H9 (cell line): ENCODE measurements around the gene CRK. TPM values are rescaled to one million over a fixed set of nuclear protein-coding genes. Genes with fewer than 3 reads are reported as not detected.

Experiments used
- DNase-seq: peaks from one replicate; pipeline ENCODE4 v3.0.0-alpha.2; 2017
- H2AFZ ChIP-seq: one replicate; pipeline ENCODE4 v1.6.1; 2013; ENCODE audit warnings: mild to moderate bottlenecking, low read length, control low read depth, moderate library complexity
- H2AK5ac ChIP-seq: 2 replicates; pipeline ENCODE4 v1.6.1; 2013; ENCODE audit warnings: low read length, control low read depth, mixed read lengths; ENCODE audit not compliant: insufficient read length
- H2BK120ac ChIP-seq: one replicate; pipeline ENCODE4 v1.6.1; 2013; ENCODE audit warnings: low read depth, mild to moderate bottlenecking, low read length, control low read depth, inconsistent platforms; ENCODE audit not compliant: poor library complexity, severe bottlenecking
- H2BK12ac ChIP-seq: 2 replicates; pipeline ENCODE4 v1.6.1; 2013; ENCODE audit warnings: low read length, control low read depth, mixed read lengths, low read depth; ENCODE audit not compliant: insufficient read length
- H2BK15ac ChIP-seq: 2 replicates; pipeline ENCODE4 v1.6.1; 2013; ENCODE audit warnings: low read depth, low read length, control low read depth
- H2BK20ac ChIP-seq: one replicate; pipeline ENCODE4 v1.6.1; 2013; ENCODE audit warnings: low read depth, mild to moderate bottlenecking, low read length, control low read depth, inconsistent platforms; ENCODE audit not compliant: poor library complexity, severe bottlenecking
- H2BK5ac ChIP-seq: 2 replicates; pipeline ENCODE4 v1.6.1; 2013; ENCODE audit warnings: low read length, control low read depth, mixed read lengths; ENCODE audit not compliant: insufficient read length
- H3K14ac ChIP-seq: 2 replicates; pipeline ENCODE4 v1.6.1; 2013; ENCODE audit warnings: low read length, control low read depth; ENCODE audit not compliant: insufficient read depth
- H3K18ac ChIP-seq: 2 replicates; pipeline ENCODE4 v1.6.1; 2013; ENCODE audit warnings: low read depth, mild to moderate bottlenecking, mixed read lengths, low read length, control low read depth; ENCODE audit not compliant: insufficient read length
- H3K23ac ChIP-seq: 2 replicates; pipeline ENCODE4 v1.6.1; 2013; ENCODE audit warnings: low read length, control low read depth, mixed read lengths, low read depth; ENCODE audit not compliant: insufficient read length
- H3K23me2 ChIP-seq: 2 replicates; pipeline ENCODE4 v1.6.1; 2013; ENCODE audit warnings: low read depth, mild to moderate bottlenecking, mixed read lengths, low read length, control low read depth; ENCODE audit not compliant: insufficient read length, poor library complexity, severe bottlenecking
- H3K27ac ChIP-seq: 2 replicates; pipeline ENCODE4 v1.5.1; 2013; ENCODE audit warnings: low read length, control low read depth, mixed read lengths, low read depth; ENCODE audit not compliant: insufficient read length
- H3K27me3 ChIP-seq: 2 replicates; pipeline ENCODE4 v1.6.1; 2013; ENCODE audit warnings: low read length, control low read depth, inconsistent platforms; ENCODE audit not compliant: insufficient read depth
- H3K4ac ChIP-seq: 2 replicates; pipeline ENCODE4 v1.6.1; 2013; ENCODE audit warnings: low read depth, mild to moderate bottlenecking, control low read depth, inconsistent platforms, low read length, moderate library complexity
- H3K4me1 ChIP-seq: 2 replicates; pipeline ENCODE4 v1.6.1; 2013; ENCODE audit warnings: low read length, control low read depth, inconsistent platforms; ENCODE audit not compliant: insufficient read depth
- H3K4me2 ChIP-seq: 2 replicates; pipeline ENCODE4 v1.6.1; 2013; ENCODE audit warnings: low read length, control low read depth, mixed read lengths; ENCODE audit not compliant: insufficient read length, insufficient read depth
- H3K56ac ChIP-seq: 2 replicates; pipeline ENCODE4 v1.6.1; 2013; ENCODE audit warnings: low read depth, mild to moderate bottlenecking, mixed read lengths, low read length, control low read depth; ENCODE audit not compliant: insufficient read length
- H3K79me1 ChIP-seq: 2 replicates; pipeline ENCODE4 v1.6.1; 2013; ENCODE audit warnings: low read depth, mild to moderate bottlenecking, moderate library complexity, low read length, control low read depth, inconsistent platforms; ENCODE audit not compliant: insufficient read depth, poor library complexity, severe bottlenecking
- H3K79me2 ChIP-seq: 2 replicates; pipeline ENCODE4 v1.6.1; 2013; ENCODE audit warnings: low read length, control low read depth, inconsistent platforms; ENCODE audit not compliant: insufficient read depth
- H3K9ac ChIP-seq: 2 replicates; pipeline ENCODE4 v1.6.1; 2013; ENCODE audit warnings: low read length, control low read depth, mixed read lengths; ENCODE audit not compliant: insufficient read length; ENCODE audit errors: extremely low read depth
- H3K9me3 ChIP-seq: one replicate; pipeline ENCODE4 v1.6.1; 2013; ENCODE audit warnings: low read depth, low read length, inconsistent platforms; ENCODE audit not compliant: control insufficient read depth
- H3T11ph ChIP-seq: one replicate; pipeline ENCODE4 v1.6.1; 2013; ENCODE audit warnings: mild to moderate bottlenecking, low read length, control low read depth, inconsistent platforms
- H4K20me1 ChIP-seq: one replicate; pipeline ENCODE4 v1.6.1; 2013; ENCODE audit not compliant: control insufficient read depth, insufficient read length, insufficient read depth
- H4K5ac ChIP-seq: 2 replicates; pipeline ENCODE4 v1.6.1; 2013; ENCODE audit warnings: low read depth, mild to moderate bottlenecking, mixed read lengths, low read length, control low read depth; ENCODE audit not compliant: insufficient read length
- H4K8ac ChIP-seq: replicated peaks from 2 replicates; pipeline ENCODE4 v1.6.1; 2013; ENCODE audit warnings: low read length, control low read depth, mixed read lengths, low read depth; ENCODE audit not compliant: insufficient read length
- H4K91ac ChIP-seq: 2 replicates; pipeline ENCODE4 v1.6.1; 2013; ENCODE audit warnings: low read depth, mild to moderate bottlenecking, moderate library complexity, mixed read lengths, low read length, control low read depth; ENCODE audit not compliant: insufficient read length
- H3K27ac Mint-ChIP-seq, 3 experiments: 2 replicates in 2 of 3; 3 replicates in 1 of 3; pipeline ENCODE4 v1.8.0; 2020 to 2021; ENCODE audit warnings: mixed read lengths in 3 of 3, mild to moderate bottlenecking in 1 of 3, moderate library complexity in 1 of 3
- H3K27me3 Mint-ChIP-seq: 2 replicates; pipeline ENCODE4 v1.8.0; 2021; ENCODE audit warnings: low read depth, mild to moderate bottlenecking, moderate library complexity, mixed read lengths
- H3K36me3 Mint-ChIP-seq, 3 experiments: 2 replicates in 2 of 3; 3 replicates in 1 of 3; pipeline ENCODE4 v1.8.0; 2020 to 2021; ENCODE audit warnings: low read depth in 3 of 3, mixed read lengths in 3 of 3; ENCODE audit not compliant: insufficient read depth in 1 of 3
- H3K4me1 Mint-ChIP-seq, 2 experiments: 2 replicates each; pipeline ENCODE4 v1.8.0; 2020; ENCODE audit warnings: mixed read lengths in 2 of 2
- H3K4me3 Mint-ChIP-seq, 2 experiments: 2 replicates in 1 of 2; 3 replicates in 1 of 2; pipeline ENCODE4 v1.8.0; 2020 to 2021; ENCODE audit warnings: mild to moderate bottlenecking in 2 of 2, mixed read lengths in 2 of 2, moderate library complexity in 1 of 2
- H3K9me3 Mint-ChIP-seq, 2 experiments: 2 replicates in 1 of 2; 3 replicates in 1 of 2; pipeline ENCODE4 v1.8.0; 2020; ENCODE audit warnings: mild to moderate bottlenecking in 2 of 2, mixed read lengths in 2 of 2, moderate library complexity in 1 of 2
- WGBS: extraction: QIAGEN DNeasy Blood & Tissue Kit; methylation state at CpG from one replicate; pipeline ENCODE4 v1.1.7; 2013; ENCODE audit warnings: missing lambda C conversion rate, low lambda C conversion rate, mixed read lengths; ENCODE audit not compliant: insufficient read length; ENCODE audit errors: extremely low coverage; 5-methylcytosine and 5-hydroxymethylcytosine counted together
- total RNA-seq: library from RNA; stranded (reverse); gene quantifications from 2 replicates; pipeline ENCODE4 v1.2.1, GENCODE V29; 2021
- TF ChIP-seq, protein P1 (sequence below): fragments of 200-600 bp; sonication (generic); conservative IDR thresholded peaks from 3 replicates; pipeline ENCODE4 v1.8.0; 2021; ENCODE audit warnings: antibody characterized with exemption, mild to moderate bottlenecking

CRK gene
- total RNA-seq, 1 experiment from 2014 or later = 58.9 TPM

- no peak overlapping the region for H2BK5ac ChIP-seq
- H3K9ac ChIP-seq = no peak overlapping the region
- Mint-ChIP-seq H3K4me3 (no peak overlapping the region; a peak in 1 of 5 replicates), H3K27me3 (no peaks in the 10 kb centered on the region; the same call in none of the 2 replicates), H3K4me1 (peaks cover 4% of the 10 kb centered on the region in 2 experiments), H3K27ac (peak overlapping the region in 2 of 3 experiments; percentile 42 to 57; a peak in 2 of 7 replicates), H3K9me3 (no peaks in the 10 kb centered on the region; a peak in 1 of 5 replicates), H3K36me3 (peaks cover 1 to 44% (median 7%) of the 10 kb centered on the region in 3 experiments; a peak in 4 of 7 replicates)
- no peak overlapping the region for H3K27ac ChIP-seq
- TF ChIP-seq, protein P1, sequence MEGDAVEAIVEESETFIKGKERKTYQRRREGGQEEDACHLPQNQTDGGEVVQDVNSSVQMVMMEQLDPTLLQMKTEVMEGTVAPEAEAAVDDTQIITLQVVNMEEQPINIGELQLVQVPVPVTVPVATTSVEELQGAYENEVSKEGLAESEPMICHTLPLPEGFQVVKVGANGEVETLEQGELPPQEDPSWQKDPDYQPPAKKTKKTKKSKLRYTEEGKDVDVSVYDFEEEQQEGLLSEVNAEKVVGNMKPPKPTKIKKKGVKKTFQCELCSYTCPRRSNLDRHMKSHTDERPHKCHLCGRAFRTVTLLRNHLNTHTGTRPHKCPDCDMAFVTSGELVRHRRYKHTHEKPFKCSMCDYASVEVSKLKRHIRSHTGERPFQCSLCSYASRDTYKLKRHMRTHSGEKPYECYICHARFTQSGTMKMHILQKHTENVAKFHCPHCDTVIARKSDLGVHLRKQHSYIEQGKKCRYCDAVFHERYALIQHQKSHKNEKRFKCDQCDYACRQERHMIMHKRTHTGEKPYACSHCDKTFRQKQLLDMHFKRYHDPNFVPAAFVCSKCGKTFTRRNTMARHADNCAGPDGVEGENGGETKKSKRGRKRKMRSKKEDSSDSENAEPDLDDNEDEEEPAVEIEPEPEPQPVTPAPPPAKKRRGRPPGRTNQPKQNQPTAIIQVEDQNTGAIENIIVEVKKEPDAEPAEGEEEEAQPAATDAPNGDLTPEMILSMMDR = no peak
- no peaks in the 10 kb centered on the region for H4K20me1 ChIP-seq
- H2AFZ ChIP-seq = no peak overlapping the region
- no peak overlapping the region for H4K8ac ChIP-seq
- H2AK5ac ChIP-seq = no peak overlapping the region
- H4K91ac ChIP-seq = no peak overlapping the region
- no peak overlapping the region for H2BK12ac ChIP-seq
- no peak overlapping the region for H2BK20ac ChIP-seq
- no peak overlapping the region for H3K18ac ChIP-seq
- no peak overlapping the region for H3K4me2 ChIP-seq
- no peak overlapping the region for H3T11ph ChIP-seq
- no peak overlapping the region for H4K5ac ChIP-seq
- no peaks in the 10 kb centered on the region; the same call in 1 of the 2 replicates for H3K4me1 ChIP-seq
- H3K14ac ChIP-seq = no peak overlapping the region
- no CpG with 5 or more reads among the region's 33 CpGs for WGBS
- H3K23ac ChIP-seq = no peak overlapping the region
- no peaks in the 10 kb centered on the region for H3K9me3 ChIP-seq
- no peak overlapping the region for H3K56ac ChIP-seq
- H3K23me2 ChIP-seq = no peaks in the 10 kb centered on the region
- no peaks in the 10 kb centered on the region for H3K79me2 ChIP-seq
- H3K4ac ChIP-seq = no peak overlapping the region
- H3K27me3 ChIP-seq = no peaks in the 10 kb centered on the region
- no peaks in the 10 kb centered on the region for H3K79me1 ChIP-seq
- no peak overlapping the region for H2BK120ac ChIP-seq
- no peak overlapping the region for H2BK15ac ChIP-seq
- DNase-seq = no peak
Measured at GRCh38 chr17:1462164-1463112, 6.4 kb upstream of the CRK start.
